ENCODE results near the gene RSRC1. TPM values are rescaled to one million over a fixed set of nuclear protein-coding genes. Genes with fewer than 3 reads are reported as not detected.

The RSRC1 gene
- total RNA-seq, 3 donors from 2014 or later = 31.6 to 32.4 (median 32.1) TPM

DNA sequence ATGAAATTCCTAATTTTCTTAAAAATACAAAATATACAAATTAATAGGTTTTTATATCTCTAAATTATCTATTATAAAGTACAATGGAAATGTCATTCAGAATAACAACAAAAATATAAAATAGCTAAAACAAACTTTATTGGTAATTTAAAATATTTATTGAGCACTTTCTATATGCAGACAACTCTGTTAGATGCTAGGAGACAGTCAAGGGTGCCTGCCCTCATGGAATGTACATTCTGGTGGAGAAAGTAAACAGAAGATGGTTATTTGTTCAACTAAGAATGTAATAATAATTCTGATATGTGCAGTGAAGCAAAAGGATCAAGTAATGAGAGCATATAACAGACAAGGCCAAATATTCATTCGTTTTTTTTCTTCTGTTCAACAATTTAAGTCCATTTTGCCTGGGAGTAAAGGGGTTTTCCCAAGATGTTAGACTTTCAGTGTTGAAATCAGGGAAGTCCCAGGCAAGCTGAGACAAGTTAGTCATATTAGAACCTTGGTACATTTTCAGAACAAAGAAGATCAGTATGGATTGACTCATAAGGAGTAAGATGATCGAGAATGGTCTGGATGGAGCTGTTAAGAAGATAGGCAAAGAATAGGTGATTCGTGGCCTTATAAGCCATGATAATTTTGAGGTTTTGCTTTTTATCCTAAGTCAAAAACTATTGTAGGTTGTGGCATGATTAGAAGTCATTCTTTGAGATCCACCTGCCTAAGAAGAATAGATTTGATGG, 310.9 kb downstream of the RSRC1 start:
- Mint-ChIP-seq H3K9me3 (peaks cover 5% of the 10 kb centered on the region), H3K4me1 (ENCODE audit: low read depth) (peaks cover 10% of the 10 kb centered on the region), H3K4me3 (no peak overlapping the region), H3K27me3 (ENCODE audit: low read depth) (no peaks in the 10 kb centered on the region), H3K36me3 (ENCODE audit: insufficient read depth) (peaks cover 8% of the 10 kb centered on the region)
- ATAC-seq (peak; percentile 92 to 96), DNase-seq (no peak)

DNA sequence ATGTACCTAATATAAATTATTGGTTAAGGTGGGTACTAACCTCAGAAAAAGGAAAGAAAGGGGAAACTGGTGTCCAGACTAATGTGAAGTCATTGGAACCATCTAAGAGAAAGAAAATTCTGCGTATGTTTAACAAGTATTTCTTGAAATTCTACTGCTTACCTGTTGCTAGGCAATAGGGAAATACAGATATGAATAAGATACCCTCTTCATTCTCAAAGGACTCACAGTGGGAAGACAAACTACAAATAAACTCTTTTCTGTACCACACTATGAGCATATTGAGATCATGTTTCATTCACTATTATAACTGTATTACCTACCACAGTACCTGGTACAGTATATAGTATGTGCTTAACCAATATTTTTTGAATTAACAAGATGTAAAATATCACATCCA, 320.6 kb downstream of the RSRC1 start:
- Mint-ChIP-seq H3K27me3 (ENCODE audit: low read depth) (no peaks in the 10 kb centered on the region), H3K4me3 (no peak overlapping the region), H3K36me3 (ENCODE audit: insufficient read depth) (no peaks in the 10 kb centered on the region), H3K9me3 (no peaks in the 10 kb centered on the region), H3K4me1 (ENCODE audit: low read depth) (no peaks in the 10 kb centered on the region)
- DNase-seq (no peak), ATAC-seq (no peak)

DNA sequence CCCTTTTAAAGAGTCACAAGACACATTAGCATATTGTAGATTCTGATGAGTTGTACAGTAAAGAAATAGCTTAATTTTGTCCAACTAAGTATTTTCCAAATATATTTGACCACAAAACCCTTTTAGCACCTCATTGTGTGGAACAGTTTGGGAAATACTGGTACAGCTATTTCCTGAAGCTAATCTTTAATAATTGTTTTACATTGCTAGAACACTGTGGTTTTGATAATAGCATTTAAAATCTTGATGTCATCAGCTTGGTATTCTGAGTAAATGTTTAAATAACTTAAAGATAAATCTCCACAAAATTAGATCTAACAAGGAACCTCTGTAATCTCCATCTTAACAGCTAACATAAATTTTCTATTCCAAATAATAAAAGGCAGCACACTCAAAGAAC, 321.1 kb downstream of the RSRC1 start:
- Mint-ChIP-seq H3K4me1 (ENCODE audit: low read depth) (no peaks in the 10 kb centered on the region), H3K4me3 (no peak overlapping the region), H3K27me3 (ENCODE audit: low read depth) (no peaks in the 10 kb centered on the region), H3K36me3 (ENCODE audit: insufficient read depth) (no peaks in the 10 kb centered on the region), H3K9me3 (no peaks in the 10 kb centered on the region)
- no peak for DNase-seq
- ATAC-seq = no peak

DNA sequence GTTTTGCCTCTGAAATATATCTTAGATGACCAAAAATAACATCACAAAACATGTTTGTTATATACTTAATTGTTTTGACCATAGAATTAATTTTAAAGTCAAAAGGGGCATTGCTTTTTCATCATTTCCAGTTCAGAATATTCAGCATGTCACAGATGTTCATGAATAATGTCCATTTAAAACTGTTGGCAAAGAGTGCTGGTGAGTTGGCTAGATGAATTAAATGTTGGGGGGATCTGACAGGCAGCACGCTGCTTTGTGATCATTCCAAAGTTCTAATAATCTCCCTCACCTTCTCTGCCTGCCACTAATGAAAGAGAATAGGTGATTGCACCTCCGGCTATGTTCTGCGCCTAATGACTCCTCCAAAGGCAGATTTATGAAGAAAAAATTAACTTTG, 321.9 kb downstream of the RSRC1 start:
- Mint-ChIP-seq H3K36me3 (ENCODE audit: insufficient read depth) (no peaks in the 10 kb centered on the region), H3K27me3 (ENCODE audit: low read depth) (no peaks in the 10 kb centered on the region), H3K4me1 (ENCODE audit: low read depth) (no peaks in the 10 kb centered on the region), H3K9me3 (no peaks in the 10 kb centered on the region), H3K4me3 (no peak overlapping the region)
- ATAC-seq (no peak), DNase-seq (no peak)

DNA sequence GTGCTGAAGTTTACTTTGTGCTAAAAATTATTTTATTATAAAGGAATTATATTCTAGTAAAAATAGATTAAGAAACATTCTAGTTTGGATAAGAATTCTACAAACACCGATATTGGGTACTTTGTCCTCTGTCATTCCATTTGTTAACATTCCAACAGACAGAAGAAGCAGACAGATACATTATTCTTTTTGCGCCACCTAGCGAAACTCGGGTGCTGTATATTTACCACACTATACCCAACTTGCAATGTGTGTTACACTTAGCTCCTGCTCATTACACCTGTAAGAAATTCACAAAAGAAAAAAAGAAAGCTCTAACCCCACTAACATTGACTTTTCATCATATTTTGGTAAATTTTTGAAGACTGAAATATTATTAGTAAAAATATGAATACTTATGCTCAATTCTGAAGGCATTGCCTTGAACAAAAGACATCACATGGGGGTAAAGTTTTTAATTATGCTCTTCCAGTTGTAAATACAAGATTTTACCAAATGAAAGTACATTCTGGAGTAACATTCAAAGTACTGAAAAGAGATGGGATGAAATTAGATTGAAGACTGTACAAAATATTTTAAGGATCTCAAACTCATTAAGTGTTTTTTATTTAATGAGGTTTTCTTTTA, 324.6 kb downstream of the RSRC1 start:
- Mint-ChIP-seq H3K9me3 (no peaks in the 10 kb centered on the region), H3K4me1 (ENCODE audit: low read depth) (no peaks in the 10 kb centered on the region), H3K36me3 (ENCODE audit: insufficient read depth) (peaks cover 6% of the 10 kb centered on the region), H3K4me3 (no peak overlapping the region), H3K27me3 (ENCODE audit: low read depth) (no peaks in the 10 kb centered on the region)
- DNase-seq (peak; percentile 4), ATAC-seq (no peak)

DNA sequence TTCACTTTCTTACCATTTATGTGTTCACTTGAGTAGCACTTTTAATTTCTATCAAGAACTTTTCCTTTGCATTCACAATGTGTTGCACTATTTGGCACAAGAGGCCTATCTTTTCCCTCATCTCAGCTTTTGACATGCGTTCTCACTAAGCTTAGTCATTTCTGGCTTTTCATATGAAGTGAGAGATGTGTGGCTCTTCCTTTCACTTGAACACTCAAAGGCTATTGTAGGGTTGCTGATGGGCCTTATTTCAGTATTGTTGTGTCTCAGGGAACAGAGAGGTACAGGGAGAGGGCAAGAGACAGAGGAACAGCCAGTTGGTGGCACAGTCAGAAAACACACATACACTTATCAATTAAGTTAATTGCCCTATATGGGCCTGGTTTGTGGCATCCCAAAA, 333.7 kb downstream of the RSRC1 start:
- ATAC-seq (peak in 1 of 2 donors; percentile 60), DNase-seq (no peak)
- Mint-ChIP-seq H3K36me3 (ENCODE audit: insufficient read depth) (no peaks in the 10 kb centered on the region), H3K4me3 (no peak overlapping the region), H3K4me1 (ENCODE audit: low read depth) (no peaks in the 10 kb centered on the region), H3K9me3 (no peaks in the 10 kb centered on the region), H3K27me3 (ENCODE audit: low read depth) (no peaks in the 10 kb centered on the region)

DNA sequence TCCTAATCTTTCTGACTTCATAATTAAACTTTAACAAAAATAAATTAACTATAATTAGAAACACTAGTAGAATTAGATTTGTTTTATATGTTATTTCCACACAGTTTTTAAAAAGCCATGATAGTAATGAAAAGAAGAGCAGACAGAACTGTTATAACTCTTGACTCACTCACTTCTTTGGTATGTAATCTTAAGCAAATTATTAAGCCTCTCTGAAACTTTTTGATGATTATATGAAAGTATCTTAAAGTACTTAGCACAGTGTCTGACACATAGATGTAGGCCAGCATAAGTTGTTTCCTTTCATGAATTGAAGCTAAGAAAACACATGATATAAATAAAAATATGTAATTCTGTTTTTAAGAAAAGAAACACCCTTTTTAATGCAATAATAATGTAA, 337.5 kb downstream of the RSRC1 start:
- no peaks in the 10 kb centered on the region for H3K36me3 Mint-ChIP-seq (ENCODE audit: insufficient read depth)
- ATAC-seq = no peak
- H3K9me3 Mint-ChIP-seq = no peaks in the 10 kb centered on the region
- no peak for DNase-seq
- no peaks in the 10 kb centered on the region for H3K27me3 Mint-ChIP-seq (ENCODE audit: low read depth)
- H3K4me1 Mint-ChIP-seq (ENCODE audit: low read depth) = no peaks in the 10 kb centered on the region
- no peak overlapping the region for H3K4me3 Mint-ChIP-seq

DNA sequence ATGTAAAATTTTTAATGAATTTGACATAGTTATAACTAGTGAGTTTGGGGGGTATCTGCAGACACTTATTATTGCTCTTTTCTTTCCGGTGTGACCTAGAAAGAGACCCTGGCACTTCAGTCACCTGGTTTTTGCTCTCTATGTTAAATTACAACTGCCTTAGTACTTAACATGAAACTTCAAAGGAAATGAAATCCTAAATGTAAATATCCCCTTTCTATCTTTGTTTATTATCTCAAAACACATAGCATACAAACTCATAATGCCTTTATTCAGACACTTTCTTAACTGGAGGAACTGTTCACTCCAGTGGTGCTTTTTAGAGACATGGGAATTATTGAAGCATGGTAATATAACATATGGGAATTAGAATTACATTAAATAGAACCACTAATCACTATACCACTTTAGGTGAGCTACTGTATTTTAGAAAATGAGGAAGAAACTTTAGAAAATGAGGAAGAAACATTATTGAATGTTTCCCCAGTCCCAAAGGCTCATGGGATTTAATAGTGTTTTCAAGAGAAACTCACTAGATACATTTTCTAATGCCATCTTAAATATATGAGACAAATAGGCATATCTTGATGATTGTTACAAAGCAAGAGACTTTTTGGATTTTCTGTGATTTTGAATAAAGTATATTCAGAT, 341.6 kb downstream of the RSRC1 start:
- H3K9me3 Mint-ChIP-seq = no peaks in the 10 kb centered on the region
- H3K27me3 Mint-ChIP-seq (ENCODE audit: low read depth) = no peaks in the 10 kb centered on the region
- no peaks in the 10 kb centered on the region for H3K4me1 Mint-ChIP-seq (ENCODE audit: low read depth)
- H3K36me3 Mint-ChIP-seq (ENCODE audit: insufficient read depth) = peaks cover 6% of the 10 kb centered on the region
- DNase-seq = no peak
- no peak for ATAC-seq
- H3K4me3 Mint-ChIP-seq = no peak overlapping the region

DNA sequence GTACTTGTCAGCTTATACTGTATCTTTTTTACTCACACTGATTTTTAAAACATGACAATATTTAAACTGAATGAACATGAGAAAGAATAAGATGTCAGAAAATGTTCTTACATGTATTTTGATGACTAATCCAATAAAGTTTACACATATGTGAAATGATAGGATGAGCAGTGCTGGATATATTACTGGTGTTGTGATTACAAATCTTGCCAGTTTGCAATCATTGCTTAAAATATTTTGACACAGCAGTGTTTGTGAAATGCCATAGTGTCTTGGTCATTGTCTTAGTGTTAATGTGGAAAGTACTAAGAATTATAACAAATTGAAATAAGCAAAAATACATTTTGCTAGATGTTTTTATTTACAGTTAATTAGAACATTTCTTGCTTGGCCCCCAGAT, 342.4 kb downstream of the RSRC1 start:
- H3K36me3 Mint-ChIP-seq (ENCODE audit: insufficient read depth) = peaks cover 7% of the 10 kb centered on the region
- H3K4me1 Mint-ChIP-seq (ENCODE audit: low read depth) = no peaks in the 10 kb centered on the region
- DNase-seq (no peak), ATAC-seq (no peak)
- H3K9me3 Mint-ChIP-seq = no peaks in the 10 kb centered on the region
- H3K27me3 Mint-ChIP-seq (ENCODE audit: low read depth) = no peaks in the 10 kb centered on the region
- no peak overlapping the region for H3K4me3 Mint-ChIP-seq

DNA sequence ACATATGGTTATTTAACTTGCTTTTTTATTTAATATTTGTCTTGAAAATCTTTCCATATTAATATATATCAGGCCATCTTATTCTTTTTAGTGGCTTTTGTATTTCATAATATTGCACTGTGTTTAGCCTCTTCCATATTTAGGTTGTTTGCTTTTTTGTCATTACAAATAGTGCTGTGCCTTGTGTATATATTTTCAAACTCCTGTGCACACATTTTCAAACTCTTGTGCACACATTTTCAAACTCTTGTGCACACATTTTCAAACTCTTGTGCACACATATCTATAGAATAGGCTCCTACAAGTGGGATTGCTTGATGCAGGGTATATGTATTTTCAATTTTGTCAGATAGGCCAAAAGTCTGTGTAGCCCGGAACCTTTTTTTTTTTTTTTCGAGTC, 343.1 kb downstream of the RSRC1 start:
- ATAC-seq (no peak), DNase-seq (no peak)
- Mint-ChIP-seq H3K27me3 (ENCODE audit: low read depth) (no peaks in the 10 kb centered on the region), H3K9me3 (no peaks in the 10 kb centered on the region), H3K4me3 (no peak overlapping the region), H3K36me3 (ENCODE audit: insufficient read depth) (peaks cover 7% of the 10 kb centered on the region), H3K4me1 (ENCODE audit: low read depth) (no peaks in the 10 kb centered on the region)

DNA sequence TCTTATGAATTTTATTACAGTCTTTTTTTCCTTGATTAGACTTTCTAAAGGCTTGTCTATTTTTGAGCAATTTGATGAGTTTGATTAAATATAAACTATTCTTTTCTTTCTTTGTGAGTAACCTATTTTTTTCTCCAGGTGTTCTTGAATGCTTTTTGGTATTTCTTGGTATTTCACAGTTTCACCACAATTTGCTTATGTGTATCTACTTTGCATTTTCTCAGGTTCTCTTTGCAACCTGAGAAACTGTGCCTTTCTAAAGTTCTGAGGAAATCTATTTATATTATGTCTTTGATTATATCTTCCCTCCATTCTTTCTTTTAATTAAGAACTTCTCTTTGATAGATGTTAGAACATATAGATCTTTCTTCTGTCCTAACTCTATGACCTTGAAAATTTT, 344.0 kb downstream of the RSRC1 start:
- ATAC-seq = no peak
- no peaks in the 10 kb centered on the region for H3K27me3 Mint-ChIP-seq (ENCODE audit: low read depth)
- no peak overlapping the region for H3K4me3 Mint-ChIP-seq
- H3K9me3 Mint-ChIP-seq = no peaks in the 10 kb centered on the region
- no peaks in the 10 kb centered on the region for H3K4me1 Mint-ChIP-seq (ENCODE audit: low read depth)
- DNase-seq = no peak
- H3K36me3 Mint-ChIP-seq (ENCODE audit: insufficient read depth) = peaks cover 7% of the 10 kb centered on the region

DNA sequence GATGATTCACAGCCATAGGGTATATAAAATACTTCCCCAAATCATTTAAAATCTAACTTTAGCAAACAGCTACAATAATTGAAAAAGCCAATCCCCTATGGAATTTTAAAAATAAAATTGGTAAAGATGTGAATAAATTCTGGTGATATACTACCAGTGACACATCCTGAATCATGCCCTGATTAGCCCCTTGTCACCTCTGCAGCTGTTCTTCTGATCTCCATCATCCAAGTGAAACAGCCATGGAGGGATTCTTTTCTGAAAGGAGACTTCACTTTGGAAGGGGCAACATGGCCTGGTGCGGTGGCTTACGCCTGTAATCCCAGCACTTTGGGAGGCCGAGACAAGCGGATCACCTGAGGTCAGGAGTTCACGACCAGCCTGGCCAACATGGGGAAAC, 345.5 kb downstream of the RSRC1 start:
- ATAC-seq (no peak), DNase-seq (no peak)
- no peaks in the 10 kb centered on the region for H3K9me3 Mint-ChIP-seq
- H3K27me3 Mint-ChIP-seq (ENCODE audit: low read depth) = no peaks in the 10 kb centered on the region
- H3K4me1 Mint-ChIP-seq (ENCODE audit: low read depth) = no peaks in the 10 kb centered on the region
- H3K36me3 Mint-ChIP-seq (ENCODE audit: insufficient read depth) = peaks cover 7% of the 10 kb centered on the region
- H3K4me3 Mint-ChIP-seq = no peak overlapping the region

DNA sequence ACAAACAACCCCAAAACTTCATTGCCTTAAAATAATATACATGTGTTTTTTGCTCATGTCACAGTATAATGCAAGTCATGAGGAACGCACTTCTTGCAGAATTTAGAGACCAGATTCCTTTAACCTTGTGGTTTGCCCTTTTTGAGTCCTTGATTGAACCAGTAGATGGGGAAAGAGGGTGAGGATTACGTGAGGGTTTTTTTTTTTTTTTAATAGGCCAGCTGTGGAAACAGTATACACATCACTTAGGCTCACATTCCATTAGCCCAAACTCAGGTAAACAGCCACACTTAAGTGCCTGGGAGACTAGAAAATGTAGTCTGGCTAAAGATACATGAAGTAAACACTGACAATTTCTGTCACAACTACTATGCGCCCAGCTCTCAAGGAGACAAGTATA, 346.2 kb downstream of the RSRC1 start:
- no peak overlapping the region for H3K4me3 Mint-ChIP-seq
- H3K4me1 Mint-ChIP-seq (ENCODE audit: low read depth) = no peaks in the 10 kb centered on the region
- H3K9me3 Mint-ChIP-seq = no peaks in the 10 kb centered on the region
- H3K27me3 Mint-ChIP-seq (ENCODE audit: low read depth) = no peaks in the 10 kb centered on the region
- peaks cover 8% of the 10 kb centered on the region for H3K36me3 Mint-ChIP-seq (ENCODE audit: insufficient read depth)
- DNase-seq (no peak), ATAC-seq (no peak)

DNA sequence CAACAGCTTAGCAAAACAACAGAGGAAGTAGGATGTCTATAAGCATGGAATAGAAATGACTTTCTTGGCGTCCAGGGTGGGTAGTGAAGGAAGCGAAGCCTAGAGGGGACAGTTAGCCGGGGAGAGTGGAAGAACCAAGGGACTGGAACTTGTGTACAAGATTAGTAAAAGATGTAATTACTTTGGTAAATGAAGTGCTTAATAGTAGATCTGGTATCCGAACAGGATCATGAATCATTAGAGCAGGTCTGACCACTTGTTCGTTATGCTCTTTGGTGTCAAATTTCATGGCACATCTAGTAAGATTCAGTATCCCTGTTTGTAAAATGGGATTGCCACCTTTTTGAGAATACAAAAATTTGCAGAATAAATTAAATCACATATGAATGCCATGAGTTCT, 348.6 kb downstream of the RSRC1 start:
- no peak for ATAC-seq
- no peaks in the 10 kb centered on the region for H3K4me1 Mint-ChIP-seq (ENCODE audit: low read depth)
- no peak for DNase-seq
- no peaks in the 10 kb centered on the region for H3K9me3 Mint-ChIP-seq
- H3K27me3 Mint-ChIP-seq (ENCODE audit: low read depth) = no peaks in the 10 kb centered on the region
- H3K4me3 Mint-ChIP-seq = no peak overlapping the region
- peaks cover 13% of the 10 kb centered on the region for H3K36me3 Mint-ChIP-seq (ENCODE audit: insufficient read depth)

DNA sequence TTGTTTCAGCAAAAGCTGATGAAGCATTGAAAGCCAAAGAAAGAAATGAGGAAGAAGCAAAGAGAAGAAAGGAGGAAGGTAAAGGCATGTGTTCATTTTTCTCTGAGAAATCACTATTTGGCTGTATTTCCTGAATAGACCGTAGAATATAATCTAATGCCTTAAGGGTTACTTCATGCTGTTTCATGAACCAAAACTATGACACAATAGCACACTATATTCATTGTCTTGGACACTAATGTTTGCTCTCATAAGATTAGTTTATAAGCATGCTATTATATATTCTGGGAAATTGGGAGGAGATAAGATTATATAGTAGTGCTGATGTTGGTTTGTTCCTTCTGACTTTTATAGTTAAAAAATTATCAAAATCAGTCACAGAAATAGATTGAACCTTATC, 351.0 kb downstream of the RSRC1 start:
- Mint-ChIP-seq H3K4me3 (no peak overlapping the region), H3K36me3 (ENCODE audit: insufficient read depth) (peaks cover 11% of the 10 kb centered on the region), H3K27me3 (ENCODE audit: low read depth) (no peaks in the 10 kb centered on the region), H3K4me1 (ENCODE audit: low read depth) (no peaks in the 10 kb centered on the region), H3K9me3 (no peaks in the 10 kb centered on the region)
- ATAC-seq (no peak), DNase-seq (no peak)

Measured in activated T-cell treated with anti-CD3 and anti-CD28 coated beads, Interleukin-2, amount 50 U/mL, for 4 hours (primary cell).